Osteoblast (primary cell): Measurements from ENCODE around the gene MAGEB16. TPM values are rescaled to one million over a fixed set of nuclear protein-coding genes. Genes with fewer than 3 reads are reported as not detected.

Experiments
- DNase-seq: peaks from one replicate; pipeline ENCODE4 v3.0.0; 2011; ENCODE audit warnings: low spot score, mixed read lengths; ENCODE audit not compliant: insufficient read length; ENCODE audit errors: missing footprints
- H2AFZ ChIP-seq: 2 replicates; pipeline ENCODE4 v1.6.0; 2011; ENCODE audit warnings: mild to moderate bottlenecking, low read length
- H3K27ac ChIP-seq: 2 replicates; pipeline ENCODE4 v1.5.1; 2011; ENCODE audit warnings: mild to moderate bottlenecking, low read depth, low read length, moderate library complexity
- H3K27me3 ChIP-seq: 2 replicates; pipeline ENCODE4 v1.6.0; 2012; ENCODE audit warnings: mild to moderate bottlenecking, control low read depth, inconsistent platforms, low read length, moderate library complexity; ENCODE audit not compliant: insufficient read depth
- H3K36me3 ChIP-seq: 2 replicates; pipeline ENCODE4 v1.5.1; 2011; ENCODE audit warnings: mild to moderate bottlenecking, low read length, control low read depth, moderate library complexity; ENCODE audit not compliant: insufficient read depth
- H3K4me1 ChIP-seq: 2 replicates; pipeline ENCODE4 v1.5.1; 2011; ENCODE audit warnings: mild to moderate bottlenecking, low read length, control low read depth, moderate library complexity; ENCODE audit not compliant: insufficient read depth
- H3K4me2 ChIP-seq: 2 replicates; pipeline ENCODE4 v1.6.0; 2011; ENCODE audit warnings: mild to moderate bottlenecking, low read length; ENCODE audit not compliant: insufficient read depth
- H3K4me3 ChIP-seq: fragments of 200-600 bp; sonication (generic); 3 replicates; pipeline ENCODE4 v1.5.1; 2012; ENCODE audit warnings: mild to moderate bottlenecking, low read length, inconsistent platforms; ENCODE audit not compliant: insufficient read depth
- H3K79me2 ChIP-seq: 2 replicates; pipeline ENCODE4 v1.6.0; 2012; ENCODE audit warnings: mild to moderate bottlenecking, low read length, control low read depth, inconsistent platforms; ENCODE audit not compliant: insufficient read depth
- H3K9me3 ChIP-seq: 2 replicates; pipeline ENCODE4 v1.5.1; 2011; ENCODE audit warnings: low read depth, low read length, control low read depth
- H4K20me1 ChIP-seq: 2 replicates; pipeline ENCODE4 v1.6.0; 2012; ENCODE audit warnings: mild to moderate bottlenecking, low read length, control low read depth; ENCODE audit not compliant: insufficient read depth
- total RNA-seq: library from RNA; depleted of rRNA; stranded (reverse); fragments of >200 nt; gene quantifications from 2 replicates; pipeline ENCODE4 v1.2.3, GENCODE V29; 2012
- TF ChIP-seq, protein P1 (sequence below): IDR thresholded peaks from 2 replicates; pipeline ENCODE4 v1.5.1; 2011; ENCODE audit warnings: mild to moderate bottlenecking, low read depth, low read length, moderate library complexity; ENCODE audit errors: extremely low read depth

Gene MAGEB16
- total RNA-seq, 1 donor = not detected

GRCh38 chrX:35826503-35826902 lies 28.4 kb downstream of the MAGEB16 start:
- no peak for DNase-seq
- H3K79me2 ChIP-seq = no peaks in the 10 kb centered on the region
- H4K20me1 ChIP-seq = no peaks in the 10 kb centered on the region
- no peak overlapping the region for H3K27ac ChIP-seq
- H3K4me1 ChIP-seq = no peaks in the 10 kb centered on the region
- no peak overlapping the region for H3K4me3 ChIP-seq
- TF ChIP-seq, protein P1, sequence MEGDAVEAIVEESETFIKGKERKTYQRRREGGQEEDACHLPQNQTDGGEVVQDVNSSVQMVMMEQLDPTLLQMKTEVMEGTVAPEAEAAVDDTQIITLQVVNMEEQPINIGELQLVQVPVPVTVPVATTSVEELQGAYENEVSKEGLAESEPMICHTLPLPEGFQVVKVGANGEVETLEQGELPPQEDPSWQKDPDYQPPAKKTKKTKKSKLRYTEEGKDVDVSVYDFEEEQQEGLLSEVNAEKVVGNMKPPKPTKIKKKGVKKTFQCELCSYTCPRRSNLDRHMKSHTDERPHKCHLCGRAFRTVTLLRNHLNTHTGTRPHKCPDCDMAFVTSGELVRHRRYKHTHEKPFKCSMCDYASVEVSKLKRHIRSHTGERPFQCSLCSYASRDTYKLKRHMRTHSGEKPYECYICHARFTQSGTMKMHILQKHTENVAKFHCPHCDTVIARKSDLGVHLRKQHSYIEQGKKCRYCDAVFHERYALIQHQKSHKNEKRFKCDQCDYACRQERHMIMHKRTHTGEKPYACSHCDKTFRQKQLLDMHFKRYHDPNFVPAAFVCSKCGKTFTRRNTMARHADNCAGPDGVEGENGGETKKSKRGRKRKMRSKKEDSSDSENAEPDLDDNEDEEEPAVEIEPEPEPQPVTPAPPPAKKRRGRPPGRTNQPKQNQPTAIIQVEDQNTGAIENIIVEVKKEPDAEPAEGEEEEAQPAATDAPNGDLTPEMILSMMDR = no peak
- no peak overlapping the region for H3K4me2 ChIP-seq
- H3K36me3 ChIP-seq = no peaks in the 10 kb centered on the region
- H2AFZ ChIP-seq = no peak overlapping the region
- no peaks in the 10 kb centered on the region for H3K27me3 ChIP-seq
- peaks cover 3% of the 10 kb centered on the region for H3K9me3 ChIP-seq

DNA sequence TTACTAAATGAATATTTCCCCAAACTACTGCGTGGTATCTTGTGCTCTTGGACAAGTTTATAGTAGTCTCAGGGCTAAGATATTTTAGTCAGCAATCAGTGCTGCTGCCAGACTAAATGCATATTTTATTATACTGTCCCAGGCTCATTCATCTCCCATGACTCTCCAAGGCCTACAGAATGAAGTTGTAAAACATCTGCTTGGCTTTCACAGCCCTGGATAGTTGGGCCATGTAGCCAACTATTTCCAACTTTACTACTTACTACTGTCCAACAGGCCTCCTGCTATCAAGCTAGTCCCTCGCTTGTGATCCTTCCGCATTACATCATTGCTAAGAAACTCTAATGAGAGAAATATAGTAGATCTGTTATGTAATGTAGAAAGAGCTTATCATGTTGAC lies 31.4 kb downstream of the MAGEB16 start:
- H3K27me3 ChIP-seq = no peaks in the 10 kb centered on the region
- no peak for DNase-seq

GRCh38 chrX:35841872-35842271 lies 43.7 kb downstream of the MAGEB16 start:
- no peak for DNase-seq
- Histone ChIP-seq H3K4me2 (no peak overlapping the region), H3K4me3 (no peak overlapping the region), H4K20me1 (no peaks in the 10 kb centered on the region), H3K36me3 (no peaks in the 10 kb centered on the region), H3K4me1 (no peaks in the 10 kb centered on the region), H3K79me2 (no peaks in the 10 kb centered on the region), H3K27ac (no peak overlapping the region), H3K27me3 (no peaks in the 10 kb centered on the region), H3K9me3 (peaks cover 4% of the 10 kb centered on the region), H2AFZ (no peak overlapping the region)
- TF ChIP-seq, protein P1 = no peak

More for the DNA sequence above, 31.4 kb downstream of the MAGEB16 start:
- H3K4me1 ChIP-seq = no peaks in the 10 kb centered on the region
- no peaks in the 10 kb centered on the region for H3K36me3 ChIP-seq
- no peaks in the 10 kb centered on the region for H3K79me2 ChIP-seq
- no peak overlapping the region for H3K4me2 ChIP-seq
- TF ChIP-seq, protein P1 = no peak
- no peaks in the 10 kb centered on the region for H4K20me1 ChIP-seq
- peaks cover 3% of the 10 kb centered on the region for H3K9me3 ChIP-seq
- H3K4me3 ChIP-seq = no peak overlapping the region
- H2AFZ ChIP-seq = no peak overlapping the region
- H3K27ac ChIP-seq = no peak overlapping the region

DNA sequence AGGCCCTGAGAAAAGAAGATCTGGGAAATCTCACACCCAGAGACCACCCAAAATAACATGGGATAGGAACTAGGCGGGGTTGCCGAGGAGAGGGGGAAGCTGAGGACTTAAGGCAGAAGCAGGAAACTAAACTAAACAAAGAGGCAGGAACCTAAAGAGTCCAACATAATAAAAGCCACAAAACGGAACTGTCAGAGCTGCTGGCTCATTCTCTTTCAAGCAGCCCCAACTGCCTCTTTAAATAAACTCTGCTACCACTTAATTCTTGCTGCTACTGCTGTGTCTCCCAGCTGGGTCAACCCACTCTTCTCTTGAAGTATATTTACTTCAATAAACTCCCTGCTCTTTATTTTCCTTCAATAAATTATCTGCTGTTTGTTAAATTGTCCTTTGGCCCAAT lies 44.5 kb downstream of the MAGEB16 start:
- Histone ChIP-seq H3K27ac (no peak overlapping the region), H3K4me3 (no peak overlapping the region), H3K27me3 (no peaks in the 10 kb centered on the region), H3K9me3 (peaks cover 4% of the 10 kb centered on the region), H3K4me2 (no peak overlapping the region), H4K20me1 (no peaks in the 10 kb centered on the region), H3K36me3 (no peaks in the 10 kb centered on the region), H2AFZ (no peak overlapping the region), H3K4me1 (no peaks in the 10 kb centered on the region), H3K79me2 (no peaks in the 10 kb centered on the region)
- TF ChIP-seq, protein P1 = no peak
- no peak for DNase-seq
